Stimulated activated CD4-positive, alpha-beta T cell treated with anti-CD3 and anti-CD28 coated beads, Interleukin-4, amount 100 ng/mL, for 1 hour (primary cell): ENCODE results near the gene CTNND1.
"Not testable (repeated sequence)": the region's sequence is repeated elsewhere in the genome, so short reads cannot be mapped to it uniquely, and the experiment has no call there.

Experiments
- DNase-seq: peaks from one replicate; pipeline ENCODE4 v3.0.0-alpha.2; 2020

Gene CTNND1

GRCh38 chr11:57793351-57794115, 31.9 kb downstream of the CTNND1 start:
- DNase-seq: no peak

- DNase-seq: no peak
Measured at GRCh38 chr11:57798905-57799559, 37.4 kb downstream of the CTNND1 start.

GRCh38 chr11:57800444-57801182, 39.0 kb downstream of the CTNND1 start:
- DNase-seq: no peak

- DNase-seq: no peak
Measured at GRCh38 chr11:57801183-57801485, 39.5 kb downstream of the CTNND1 start.

GRCh38 chr11:57802411-57802810, 40.8 kb downstream of the CTNND1 start:
- DNase-seq: no peak

GRCh38 chr11:57804466-57804865, 42.9 kb downstream of the CTNND1 start:
- no peak for DNase-seq

- DNase-seq: no peak
Measured at GRCh38 chr11:57805780-57806179, 44.2 kb downstream of the CTNND1 start.

- no peak for DNase-seq
Measured at GRCh38 chr11:57812634-57813033, 51.0 kb downstream of the CTNND1 start.

- DNase-seq: no peak
Measured at GRCh38 chr11:57815476-57815875, 53.9 kb downstream of the CTNND1 start.

- no peak for DNase-seq
Measured at GRCh38 chr11:57815877-57816276, 54.3 kb downstream of the CTNND1 start.

GRCh38 chr11:57818812-57819211, 57.2 kb downstream of the CTNND1 start:
- no peak for DNase-seq

- no peak for DNase-seq
Measured at GRCh38 chr11:57819252-57819979, 57.8 kb downstream of the CTNND1 start.

GRCh38 chr11:57823859-57824258, 62.3 kb downstream of the CTNND1 start:
- DNase-seq: no peak

GRCh38 chr11:57834852-57835251, 73.2 kb downstream of the CTNND1 start:
- DNase-seq: no peak

- not testable (repeated sequence) for DNase-seq
Measured at GRCh38 chr11:57838609-57839008, 77.0 kb downstream of the CTNND1 start.

GRCh38 chr11:57842873-57843272, 81.3 kb downstream of the CTNND1 start:
- DNase-seq: no peak

GRCh38 chr11:57867966-57868365, 106.4 kb downstream of the CTNND1 start:
- DNase-seq: no peak

- no peak for DNase-seq
Measured at GRCh38 chr11:57868491-57868890, 106.9 kb downstream of the CTNND1 start.
